ENCODE measurements around the gene TSHZ2.
"Not testable (repeated sequence)": the region's sequence is repeated elsewhere in the genome, so short reads cannot be mapped to it uniquely, and the experiment has no call there.

Gene TSHZ2

GRCh38 chr20:53296451-53297153 lies 324.4 kb downstream of the TSHZ2 start:
- no peak for DNase-seq

- no peak for DNase-seq
These were observed 325.0 kb downstream of the TSHZ2 start for GRCh38 chr20:53297154-53297529.

- no peak for DNase-seq
These were observed 326.1 kb downstream of the TSHZ2 start for GRCh38 chr20:53298260-53298659.

- no peak for DNase-seq
These were observed 326.8 kb downstream of the TSHZ2 start for GRCh38 chr20:53298911-53299310.

GRCh38 chr20:53299831-53300230 lies 327.7 kb downstream of the TSHZ2 start:
- no peak for DNase-seq

- no peak for DNase-seq
These were observed 329.7 kb downstream of the TSHZ2 start for GRCh38 chr20:53301869-53302268.

- DNase-seq, result no peak
These were observed 330.7 kb downstream of the TSHZ2 start for GRCh38 chr20:53302695-53303412.

- no peak for DNase-seq
These were observed 331.2 kb downstream of the TSHZ2 start for GRCh38 chr20:53303413-53303760.

GRCh38 chr20:53304146-53304545 lies 332.0 kb downstream of the TSHZ2 start:
- no peak for DNase-seq

- no peak for DNase-seq
These were observed 334.1 kb downstream of the TSHZ2 start for GRCh38 chr20:53306192-53306805.

GRCh38 chr20:53307964-53308597 lies 335.9 kb downstream of the TSHZ2 start:
- DNase-seq, result no peak

- DNase-seq, result no peak
These were observed 337.4 kb downstream of the TSHZ2 start for GRCh38 chr20:53309515-53309914.

GRCh38 chr20:53312957-53313356 lies 340.8 kb downstream of the TSHZ2 start:
- DNase-seq, result no peak

GRCh38 chr20:53316206-53316937 lies 344.2 kb downstream of the TSHZ2 start:
- DNase-seq, result no peak

GRCh38 chr20:53319200-53319599 lies 347.0 kb downstream of the TSHZ2 start:
- no peak for DNase-seq

- DNase-seq, result no peak
These were observed 347.6 kb downstream of the TSHZ2 start for GRCh38 chr20:53319716-53320115.

- DNase-seq, result no peak
These were observed 348.5 kb downstream of the TSHZ2 start for GRCh38 chr20:53320701-53321100.

GRCh38 chr20:53321596-53321995 lies 349.4 kb downstream of the TSHZ2 start:
- no peak for DNase-seq

- no peak for DNase-seq
These were observed 350.5 kb downstream of the TSHZ2 start for GRCh38 chr20:53322651-53323050.

GRCh38 chr20:53323460-53323859 lies 351.3 kb downstream of the TSHZ2 start:
- DNase-seq, result not testable (repeated sequence)

- DNase-seq, result no peak
These were observed 352.7 kb downstream of the TSHZ2 start for GRCh38 chr20:53324816-53325215.

GRCh38 chr20:53328961-53329360 lies 356.8 kb downstream of the TSHZ2 start:
- no peak for DNase-seq

- no peak for DNase-seq
These were observed 357.6 kb downstream of the TSHZ2 start for GRCh38 chr20:53329781-53330180.

All from NCI-H1436 (cell line).